ENCODE results near the gene SAMM50.
A peak's percentile ranks its signal among the peaks of the same experiment; 100 is the strongest.

The SAMM50 gene

GRCh38 chr22:44031158-44031952 is 76.1 kb downstream of the SAMM50 start:
- no peak for DNase-seq

GRCh38 chr22:44032126-44032730 is 77.0 kb downstream of the SAMM50 start:
- peak; percentile 50 for DNase-seq

- no peak for DNase-seq
These were observed 78.0 kb downstream of the SAMM50 start for GRCh38 chr22:44033287-44033686.

- peak; percentile 19 for DNase-seq
These were observed 78.5 kb downstream of the SAMM50 start for GRCh38 chr22:44033694-44034093.

- DNase-seq: no peak
These were observed 82.5 kb downstream of the SAMM50 start for GRCh38 chr22:44037519-44038375.

GRCh38 chr22:44039566-44040171 is 84.4 kb downstream of the SAMM50 start:
- DNase-seq: no peak

- DNase-seq: no peak
These were observed 87.3 kb downstream of the SAMM50 start for GRCh38 chr22:44042249-44043218.

GRCh38 chr22:44045145-44045544 is 89.9 kb downstream of the SAMM50 start:
- no peak for DNase-seq
